Thoracic aorta (tissue), 2 donors: Measurements from ENCODE around the gene TRAK2. TPM values are rescaled to one million over a fixed set of nuclear protein-coding genes. Genes with fewer than 3 reads are reported as not detected.
"Not testable (repeated sequence)": the region's sequence is repeated elsewhere in the genome, so short reads cannot be mapped to it uniquely, and the experiment has no call there.

Experiments used
- ATAC-seq: fragments of 150-250 bp; one replicate; pipeline ENCODE4 v1.8.0; 2017; ENCODE audit warnings: low read depth; ENCODE audit not compliant: insufficient number of reproducible peaks, low FRiP score
- DNase-seq: peaks from one replicate; pipeline ENCODE4 v3.0.0-alpha.2; 2020; ENCODE audit warnings: low spot score
- H3K27ac ChIP-seq, 2 donors: fragments of 200-600 bp; sonication (generic); 1 replicate in 1 of 2; 2 replicates in 1 of 2; pipeline ENCODE4 v1.5.1; 2016; ENCODE audit warnings: mild to moderate bottlenecking in 2 of 2, moderate library complexity in 2 of 2
- H3K27me3 ChIP-seq: fragments of 200-600 bp; sonication (generic); replicated peaks from 2 replicates; pipeline ENCODE4 v1.6.0; 2016; ENCODE audit warnings: mild to moderate bottlenecking; ENCODE audit not compliant: insufficient read depth
- H3K36me3 ChIP-seq: fragments of 200-600 bp; sonication (generic); one replicate; pipeline ENCODE4 v1.5.1; 2016
- H3K4me1 ChIP-seq, 2 donors: fragments of 200-600 bp; sonication (generic); 1 replicate in 1 of 2; 2 replicates in 1 of 2; pipeline versions ENCODE4 v1.5.1 to v1.6.0; 2016; ENCODE audit warnings: low read depth in 2 of 2, mild to moderate bottlenecking in 1 of 2; ENCODE audit not compliant: control insufficient read depth in 1 of 2
- H3K4me3 ChIP-seq: fragments of 200-600 bp; sonication (generic); 2 replicates; pipeline ENCODE4 v1.5.1; 2016; ENCODE audit warnings: mild to moderate bottlenecking
- H3K9me3 ChIP-seq: fragments of 200-600 bp; sonication (generic); 2 replicates; pipeline ENCODE4 v1.5.1; 2016
- CTCF ChIP-seq: fragments of 200-600 bp; sonication (generic); IDR thresholded peaks from one replicate; pipeline ENCODE4 v1.5.1; 2019; ENCODE audit warnings: antibody characterized with exemption
- total RNA-seq, 2 donors: library from RNA; depleted of rRNA; stranded (reverse); fragments of >200 nt; gene quantifications; one replicate each; pipeline versions ENCODE4 v1.1.0 to v1.2.3, GENCODE V29; 2016

The TRAK2 gene
- total RNA-seq, 2 donors from 2014 or later, result 69.3 to 88.5 TPM

DNA sequence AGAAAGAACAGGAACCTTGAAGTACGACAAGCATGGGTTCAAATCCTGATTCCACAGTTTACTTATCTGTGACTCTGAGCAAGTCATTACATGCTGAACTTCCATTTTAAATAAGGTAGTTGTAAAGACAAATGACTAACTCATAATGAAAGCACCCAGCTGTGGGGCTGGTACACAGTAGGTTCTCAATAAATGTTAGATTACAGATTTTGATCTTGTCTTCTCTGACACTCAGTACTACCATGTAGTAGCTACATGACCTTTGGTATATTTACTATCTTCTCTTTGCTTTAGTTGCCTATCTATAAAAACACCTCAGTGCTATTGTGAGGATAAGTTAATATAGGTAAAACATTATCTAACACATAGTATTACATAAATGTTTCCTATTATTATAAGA lies 3.2 kb downstream of the TRAK2 start:
- DNase-seq (no peak), ATAC-seq (no peak)
- TF ChIP-seq CTCF, result no peak
- no peak overlapping the region for H3K4me3 ChIP-seq
- H3K9me3 ChIP-seq, result no peaks in the 10 kb centered on the region
- no peaks in the 10 kb centered on the region for H3K27me3 ChIP-seq
- peaks cover 43 to 56% of the 10 kb centered on the region in 2 donors for H3K4me1 ChIP-seq
- no peak overlapping the region for H3K27ac ChIP-seq
- no peaks in the 10 kb centered on the region for H3K36me3 ChIP-seq

DNA sequence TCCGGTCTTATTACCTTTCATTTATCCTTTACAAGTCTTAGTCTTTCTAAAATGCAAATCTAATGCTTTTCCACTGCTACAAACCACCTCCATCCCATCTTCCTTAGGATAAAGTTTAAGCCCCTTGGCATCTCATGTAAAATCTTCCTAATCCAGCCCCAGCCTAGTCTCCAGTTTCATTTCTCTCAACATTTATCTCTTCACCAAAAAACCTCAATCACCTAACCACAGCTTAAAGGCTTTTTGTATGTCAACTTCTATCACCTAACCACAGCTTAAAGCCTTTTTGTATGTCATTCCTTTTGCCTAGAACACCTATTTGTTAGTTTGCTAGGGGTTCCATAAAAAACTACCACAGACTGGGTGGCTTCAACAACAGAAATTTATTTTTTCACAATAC lies 4.2 kb downstream of the TRAK2 start:
- H3K27me3 ChIP-seq, result no peaks in the 10 kb centered on the region
- no peaks in the 10 kb centered on the region for H3K36me3 ChIP-seq
- TF ChIP-seq CTCF, result no peak
- H3K27ac ChIP-seq, result no peak overlapping the region
- peaks cover 36 to 50% of the 10 kb centered on the region in 2 donors for H3K4me1 ChIP-seq
- H3K9me3 ChIP-seq, result no peaks in the 10 kb centered on the region
- ATAC-seq, result no peak
- H3K4me3 ChIP-seq, result no peak overlapping the region
- no peak for DNase-seq

DNA sequence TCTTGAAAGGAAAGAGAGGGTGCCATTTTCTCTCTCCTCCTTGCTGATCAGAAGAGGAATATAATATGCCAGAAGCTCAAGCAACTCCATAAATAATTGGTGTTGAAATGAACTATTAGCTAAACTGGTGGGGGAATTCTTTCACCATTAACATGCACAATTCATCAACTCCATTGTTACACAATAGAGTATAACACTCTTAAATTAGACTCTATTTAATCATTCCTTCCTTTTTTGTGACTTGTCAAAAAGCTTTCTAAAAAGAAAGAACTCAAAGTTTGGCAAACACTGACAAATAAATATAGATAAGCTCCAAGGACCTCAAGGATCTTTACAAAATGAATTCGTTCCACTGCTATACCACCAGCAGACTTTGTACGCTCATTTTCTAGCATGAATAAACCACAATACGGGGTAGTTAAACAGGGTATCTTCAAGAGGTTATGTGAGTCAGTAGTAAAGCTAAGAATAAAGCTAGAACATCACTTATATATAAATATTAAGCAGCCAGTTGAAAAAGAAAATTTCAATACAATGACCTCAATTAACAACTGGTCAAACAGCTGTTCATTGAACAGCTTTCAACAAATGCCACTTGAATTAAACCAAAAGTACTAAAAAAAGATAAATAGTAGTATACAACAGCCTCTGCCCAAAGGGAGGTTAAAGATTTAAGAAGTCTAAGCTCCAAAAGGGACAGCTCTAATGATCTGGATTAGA lies 6.4 kb downstream of the TRAK2 start:
- H3K27ac ChIP-seq, result peak overlapping the region in 1 of 2 donors; percentile 14
- H3K36me3 ChIP-seq, result no peaks in the 10 kb centered on the region
- DNase-seq (no peak), ATAC-seq (no peak)
- H3K27me3 ChIP-seq, result no peaks in the 10 kb centered on the region
- H3K4me3 ChIP-seq, result no peak overlapping the region
- no peaks in the 10 kb centered on the region for H3K9me3 ChIP-seq
- TF ChIP-seq CTCF, result no peak
- H3K4me1 ChIP-seq, result peaks cover 35 to 64% of the 10 kb centered on the region in 2 donors

- no peaks in the 10 kb centered on the region for H3K36me3 ChIP-seq
- no peak for ATAC-seq
- peak overlapping the region in 1 of 2 donors; percentile 18 for H3K27ac ChIP-seq
- H3K9me3 ChIP-seq, result no peaks in the 10 kb centered on the region
- H3K27me3 ChIP-seq, result no peaks in the 10 kb centered on the region
- no peak for TF ChIP-seq CTCF
- no peak overlapping the region for H3K4me3 ChIP-seq
- peaks cover 17 to 45% of the 10 kb centered on the region in 2 donors for H3K4me1 ChIP-seq
- no peak for DNase-seq
Observed at GRCh38 chr2:201441409-201441808, 9.8 kb downstream of the TRAK2 start.

- Histone ChIP-seq H3K4me1 (peaks cover 8 to 43% of the 10 kb centered on the region in 2 donors), H3K36me3 (no peaks in the 10 kb centered on the region), H3K27me3 (no peaks in the 10 kb centered on the region), H3K9me3 (no peaks in the 10 kb centered on the region), H3K4me3 (no peak overlapping the region), H3K27ac (no peak overlapping the region)
- DNase-seq (no peak), ATAC-seq (no peak)
- TF ChIP-seq CTCF, result no peak
Observed at GRCh38 chr2:201440182-201440581, 11.1 kb downstream of the TRAK2 start.

DNA sequence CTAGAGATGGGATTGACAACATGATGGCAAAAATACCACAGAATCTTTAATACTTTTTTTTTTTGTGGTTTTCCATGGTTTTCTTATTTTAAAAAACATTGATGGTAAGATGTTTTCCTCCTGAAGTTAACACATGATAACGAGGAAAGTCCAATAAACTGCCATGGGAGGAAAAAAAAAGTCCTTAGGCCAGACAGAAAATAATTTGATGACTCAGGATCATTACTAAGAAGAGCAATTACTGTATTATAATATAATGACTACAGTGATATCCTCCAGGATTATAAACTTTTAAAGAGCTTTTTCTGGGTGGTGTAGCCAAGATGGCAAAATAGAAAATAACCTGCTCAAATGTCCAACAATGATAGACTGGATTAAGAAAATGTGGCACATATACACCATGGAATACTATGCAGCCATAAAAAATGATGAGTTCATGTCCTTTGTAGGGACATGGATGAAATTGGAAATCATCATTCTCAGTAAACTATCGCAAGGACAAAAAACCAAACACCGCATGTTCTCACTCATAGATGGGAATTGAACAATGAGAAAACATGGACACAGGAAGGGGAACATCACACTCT lies 11.8 kb downstream of the TRAK2 start:
- not testable (repeated sequence) for H3K9me3 ChIP-seq, H3K36me3 ChIP-seq, H3K4me3 ChIP-seq, H3K27me3 ChIP-seq, DNase-seq, H3K27ac ChIP-seq, ATAC-seq
- peaks cover 6 to 42% of the 10 kb centered on the region in 2 donors for H3K4me1 ChIP-seq
